Activated CD8-positive, alpha-beta memory T cell treated with anti-CD3 and anti-CD28 coated beads for 24 hours (primary cell): ENCODE data around the gene GNAQ.
A peak's percentile ranks its signal among the peaks of the same experiment; 100 is the strongest.

Source experiments
- DNase-seq: peaks from one replicate; pipeline ENCODE4 v3.0.0-alpha.2; 2020

The GNAQ gene

GRCh38 chr9:78031444-78031892 is at the start of gene GNAQ:
GNAQ (minus strand) TSS chr9:78031811; CDS start chr9:78031235, 576 bp downstream.
- DNase-seq = peak; percentile 85

GRCh38 chr9:78074385-78075291 is 43.0 kb upstream of the GNAQ start:
- no peak for DNase-seq

GRCh38 chr9:78073722-78074121 is 42.1 kb upstream of the GNAQ start:
- DNase-seq = no peak

- DNase-seq = no peak
These were observed 41.1 kb upstream of the GNAQ start for GRCh38 chr9:78072586-78073199.

- no peak for DNase-seq
These were observed 38.9 kb upstream of the GNAQ start for GRCh38 chr9:78070521-78070920.

GRCh38 chr9:78064075-78064474 is 32.5 kb upstream of the GNAQ start:
- no peak for DNase-seq

- DNase-seq = no peak
These were observed 31.1 kb upstream of the GNAQ start for GRCh38 chr9:78062710-78063109.

GRCh38 chr9:78054218-78054617 is 22.6 kb upstream of the GNAQ start:
- DNase-seq = peak; percentile 67

- DNase-seq = no peak
These were observed 22.0 kb upstream of the GNAQ start for GRCh38 chr9:78053627-78054026.

GRCh38 chr9:78050421-78050820 is 18.8 kb upstream of the GNAQ start:
- DNase-seq = no peak

GRCh38 chr9:78049484-78049883 is 17.9 kb upstream of the GNAQ start:
- DNase-seq = no peak

GRCh38 chr9:78047106-78047505 is 15.5 kb upstream of the GNAQ start:
- DNase-seq = no peak

- DNase-seq = no peak
These were observed 14.5 kb upstream of the GNAQ start for GRCh38 chr9:78046112-78046511.

GRCh38 chr9:78044886-78045285 is 13.3 kb upstream of the GNAQ start:
- DNase-seq = no peak

- DNase-seq = no peak
These were observed 12.6 kb upstream of the GNAQ start for GRCh38 chr9:78044189-78044588.

- no peak for DNase-seq
These were observed 10.4 kb upstream of the GNAQ start for GRCh38 chr9:78041971-78042370.

- DNase-seq = no peak
These were observed 9.1 kb upstream of the GNAQ start for GRCh38 chr9:78040726-78041125.

GRCh38 chr9:78038620-78039300 is 7.1 kb upstream of the GNAQ start:
- DNase-seq = no peak

- peak; percentile 65 for DNase-seq
These were observed 3.9 kb upstream of the GNAQ start for GRCh38 chr9:78035383-78035993.

- DNase-seq = no peak
These were observed 2.3 kb upstream of the GNAQ start for GRCh38 chr9:78033870-78034269.

- DNase-seq = no peak
These were observed 1.3 kb upstream of the GNAQ start for GRCh38 chr9:78032730-78033457.
